Liver (tissue), 9 donors: ENCODE data around the gene E2F8. TPM values are rescaled to one million over a fixed set of nuclear protein-coding genes. Genes with fewer than 3 reads are reported as not detected.
A peak's percentile ranks its signal among the peaks of the same experiment; 100 is the strongest.

ENCODE experiments used
- DNase-seq: peaks from one replicate; pipeline ENCODE4 v3.0.0-alpha.2; 2017; ENCODE audit warnings: low spot score
- H3K27ac ChIP-seq, 2 donors: one replicate each; pipeline ENCODE4 v1.7.0; 2013; ENCODE audit warnings: inconsistent platforms in 2 of 2, low read length in 2 of 2, control low read depth in 1 of 2, low read depth in 1 of 2, mild to moderate bottlenecking in 1 of 2
- H3K27me3 ChIP-seq, 4 donors: one replicate each; pipeline versions ENCODE4 v1.6.1 to v1.7.0; 2013; ENCODE audit warnings: low read length in 3 of 4, inconsistent platforms in 1 of 4, mild to moderate bottlenecking in 1 of 4, moderate library complexity in 1 of 4; ENCODE audit not compliant: control insufficient read depth in 4 of 4, insufficient read depth in 4 of 4
- H3K36me3 ChIP-seq, 4 donors: one replicate each; pipeline versions ENCODE4 v1.6.1 to v1.7.0; 2013; ENCODE audit warnings: low read length in 3 of 4, mild to moderate bottlenecking in 3 of 4, low read depth in 1 of 4, moderate library complexity in 1 of 4; ENCODE audit not compliant: control insufficient read depth in 4 of 4, insufficient read depth in 3 of 4
- H3K4me1 ChIP-seq, 4 donors: one replicate each; pipeline versions ENCODE4 v1.6.1 to v1.7.0; 2013; ENCODE audit warnings: low read length in 3 of 4, mild to moderate bottlenecking in 3 of 4, moderate library complexity in 1 of 4; ENCODE audit not compliant: control insufficient read depth in 4 of 4, insufficient read depth in 4 of 4
- H3K4me3 ChIP-seq, 3 donors: one replicate each; pipeline versions ENCODE4 v1.6.1 to v1.7.0; 2013; ENCODE audit warnings: low read length in 3 of 3, control low read depth in 1 of 3, low read depth in 1 of 3, mild to moderate bottlenecking in 1 of 3
- H3K9ac ChIP-seq, 2 donors: one replicate each; pipeline ENCODE4 v1.7.0; 2013; ENCODE audit warnings: low read length in 2 of 2, mild to moderate bottlenecking in 2 of 2, moderate library complexity in 2 of 2, control low read depth in 1 of 2, low read depth in 1 of 2
- H3K9me3 ChIP-seq, 4 donors: one replicate each; pipeline versions ENCODE4 v1.6.1 to v1.7.0; 2013; ENCODE audit warnings: low read length in 3 of 4; ENCODE audit not compliant: control insufficient read depth in 4 of 4
- CTCF ChIP-seq: fragments of 150-350 bp; IDR thresholded peaks from 2 replicates; pipeline ENCODE4 v1.5.1; 2017; ENCODE audit warnings: improper control_type of control experiment, low read depth, low read length; ENCODE audit not compliant: missing input control
- FOXA1 ChIP-seq: IDR thresholded peaks from 2 replicates; pipeline ENCODE4 v1.6.1; 2016; ENCODE audit warnings: antibody characterized with exemption
- FOXA2 ChIP-seq: IDR thresholded peaks from 2 replicates; pipeline ENCODE4 v1.6.1; 2016; ENCODE audit warnings: antibody characterized with exemption
- HNF4A ChIP-seq, 2 donors: conservative IDR thresholded peaks; 2 replicates each; pipeline ENCODE4 v1.6.1; 2016; ENCODE audit warnings: antibody characterized with exemption in 2 of 2, mild to moderate bottlenecking in 2 of 2
- HNF4G ChIP-seq: IDR thresholded peaks from 2 replicates; pipeline ENCODE4 v1.6.1; 2016; ENCODE audit warnings: antibody characterized with exemption
- JUND ChIP-seq, 2 donors: IDR thresholded peaks; 2 replicates each; pipeline ENCODE4 v1.6.1; 2016; ENCODE audit warnings: antibody characterized with exemption in 2 of 2
- MAX ChIP-seq: IDR thresholded peaks from 2 replicates; pipeline ENCODE4 v1.6.1; 2016; ENCODE audit warnings: antibody characterized with exemption
- RAD21 ChIP-seq, 2 donors: IDR thresholded peaks; 2 replicates each; pipeline ENCODE4 v1.6.1; 2016; ENCODE audit warnings: antibody characterized with exemption in 2 of 2, mild to moderate bottlenecking in 2 of 2
- RXRA ChIP-seq, 2 donors: IDR thresholded peaks; 2 replicates each; pipeline ENCODE4 v1.6.1; 2017 to 2018; ENCODE audit warnings: antibody characterized with exemption in 2 of 2, mild to moderate bottlenecking in 1 of 2
- WGBS: extraction: QIAGEN DNeasy Blood & Tissue Kit; methylation state at CpG from one replicate; pipeline ENCODE4 v1.1.7; 2013; 5-methylcytosine and 5-hydroxymethylcytosine counted together
- polyA plus RNA-seq, 2 donors: library from polyadenylated mRNA; stranded (reverse) in 1 of 2; unstranded in 1 of 2; fragments of 200-250 nt in 1 of 2; fragments of >200 nt in 1 of 2; fragmentation: Nextera tagmentation in 1 of 2; extraction: Ambion mirVana in 1 of 2; gene quantifications; one replicate each; pipeline versions ENCODE4 v1.2.1 to v1.2.3, GENCODE V29; 2013 to 2015
- total RNA-seq, 2 donors: library from RNA; depleted of rRNA; stranded (reverse); fragments of >200 nt; gene quantifications; one replicate each; pipeline ENCODE4 v1.2.3, GENCODE V29; 2014
- TF ChIP-seq, protein P1 (sequence below): IDR thresholded peaks from 2 replicates; pipeline ENCODE4 v1.6.1; 2016; ENCODE audit warnings: antibody characterized with exemption
- TF ChIP-seq, protein P2 (sequence below): IDR thresholded peaks from 2 replicates; pipeline ENCODE4 v1.6.1; 2016; ENCODE audit warnings: antibody characterized with exemption
- TF ChIP-seq, protein P3 (sequence below): IDR thresholded peaks from 2 replicates; pipeline ENCODE4 v1.6.1; 2016; ENCODE audit warnings: antibody characterized with exemption, mild to moderate bottlenecking
- donor health status: healthy.
- donor health status: healthy.
- donor health status: healthy.
- donor health status: healthy.
- donor health status: healthy.

The E2F8 gene
- total and polyA plus RNA-seq, 4 donors = 0.14 to 9.6 (median 0.66) TPM; not detected in 1

DNA sequence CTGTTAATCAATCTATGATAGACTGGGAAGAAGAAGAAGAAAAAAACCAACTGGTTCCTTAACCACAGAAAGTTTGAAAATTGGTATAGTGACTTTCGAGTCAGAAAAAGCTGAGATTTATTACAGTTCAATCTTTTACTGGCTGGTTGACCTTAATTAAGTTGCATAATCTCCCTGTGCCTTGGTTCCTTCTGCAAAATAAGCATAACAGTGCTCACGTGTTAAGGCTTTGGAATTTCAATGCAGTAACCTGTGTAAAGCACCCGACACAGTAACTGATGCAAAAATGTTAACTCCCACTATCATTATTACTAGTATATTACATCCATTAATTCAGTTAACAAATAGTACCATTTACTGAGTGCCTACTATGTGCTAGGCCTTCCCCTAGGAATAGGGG lies 22.6 kb upstream of the E2F8 start:
- WGBS = 77% methylated on average over 3 of the region's 3 CpGs
- Histone ChIP-seq H3K9me3 (no peaks in the 10 kb centered on the region), H3K4me3 (no peak overlapping the region), H3K4me1 (no peaks in the 10 kb centered on the region), H3K36me3 (no peaks in the 10 kb centered on the region), H3K9ac (no peak overlapping the region), H3K27ac (no peak overlapping the region), H3K27me3 (no peaks in the 10 kb centered on the region)
- no peak for TF ChIP-seq RXRA (IDR thresholded peaks at IDR 0.05)
- TF ChIP-seq, protein P1, sequence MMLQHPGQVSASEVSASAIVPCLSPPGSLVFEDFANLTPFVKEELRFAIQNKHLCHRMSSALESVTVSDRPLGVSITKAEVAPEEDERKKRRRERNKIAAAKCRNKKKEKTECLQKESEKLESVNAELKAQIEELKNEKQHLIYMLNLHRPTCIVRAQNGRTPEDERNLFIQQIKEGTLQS = no peak
- TF ChIP-seq, protein P2, sequence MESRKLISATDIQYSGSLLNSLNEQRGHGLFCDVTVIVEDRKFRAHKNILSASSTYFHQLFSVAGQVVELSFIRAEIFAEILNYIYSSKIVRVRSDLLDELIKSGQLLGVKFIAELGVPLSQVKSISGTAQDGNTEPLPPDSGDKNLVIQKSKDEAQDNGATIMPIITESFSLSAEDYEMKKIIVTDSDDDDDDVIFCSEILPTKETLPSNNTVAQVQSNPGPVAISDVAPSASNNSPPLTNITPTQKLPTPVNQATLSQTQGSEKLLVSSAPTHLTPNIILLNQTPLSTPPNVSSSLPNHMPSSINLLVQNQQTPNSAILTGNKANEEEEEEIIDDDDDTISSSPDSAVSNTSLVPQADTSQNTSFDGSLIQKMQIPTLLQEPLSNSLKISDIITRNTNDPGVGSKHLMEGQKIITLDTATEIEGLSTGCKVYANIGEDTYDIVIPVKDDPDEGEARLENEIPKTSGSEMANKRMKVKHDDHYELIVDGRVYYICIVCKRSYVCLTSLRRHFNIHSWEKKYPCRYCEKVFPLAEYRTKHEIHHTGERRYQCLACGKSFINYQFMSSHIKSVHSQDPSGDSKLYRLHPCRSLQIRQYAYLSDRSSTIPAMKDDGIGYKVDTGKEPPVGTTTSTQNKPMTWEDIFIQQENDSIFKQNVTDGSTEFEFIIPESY = no peak
- DNase-seq = no peak

DNA sequence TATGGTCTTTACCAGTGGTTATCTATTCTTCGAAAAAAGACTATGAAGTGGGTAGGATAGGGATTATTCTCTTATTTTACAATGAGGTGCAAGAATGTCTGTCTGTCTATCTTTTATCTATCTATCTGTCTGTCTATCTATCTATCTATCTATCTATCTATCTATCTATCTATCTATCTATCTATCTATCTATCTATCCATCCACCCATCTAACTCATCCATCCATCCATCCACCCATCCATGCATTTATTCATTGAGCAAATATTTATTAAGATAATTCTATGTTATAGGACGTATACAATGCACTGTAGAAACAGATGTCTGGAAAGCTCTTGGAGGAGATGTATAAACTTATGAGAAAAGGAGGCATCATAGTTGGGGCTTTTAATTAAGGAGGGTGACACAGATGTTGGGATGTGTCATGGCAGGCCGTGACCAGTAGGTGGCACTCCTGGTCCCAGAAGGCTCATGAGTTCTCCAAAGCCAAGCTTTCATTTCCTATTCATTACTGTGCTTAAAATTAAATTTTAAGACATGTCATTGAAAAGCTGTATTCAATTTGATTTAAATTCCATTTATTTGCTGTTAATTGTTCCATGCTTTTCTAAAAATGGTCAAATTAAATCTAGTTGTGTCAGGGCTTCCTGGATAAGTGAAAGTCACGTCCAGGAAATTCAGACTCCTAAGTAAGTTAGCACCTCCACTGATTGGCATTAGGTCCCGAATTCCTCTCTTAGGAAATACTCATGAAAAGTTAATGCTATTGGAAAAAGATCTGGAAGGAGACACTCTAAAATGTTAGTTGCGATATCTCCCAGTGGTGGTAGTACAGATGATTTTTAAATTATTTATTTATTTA lies 19.0 kb upstream of the E2F8 start:
- TF ChIP-seq MAX (no peak), HNF4A (conservative IDR thresholded peaks at IDR 0.05) (no peak), JUND (IDR thresholded peaks at IDR 0.05) (no peak), CTCF (peak; percentile 93), RXRA (IDR thresholded peaks at IDR 0.05) (no peak), HNF4G (no peak), RAD21 (IDR thresholded peaks at IDR 0.05) (peak; percentile 83 to 88), FOXA2 (no peak), FOXA1 (no peak)
- TF ChIP-seq, protein P1 = no peak
- TF ChIP-seq, protein P3, sequence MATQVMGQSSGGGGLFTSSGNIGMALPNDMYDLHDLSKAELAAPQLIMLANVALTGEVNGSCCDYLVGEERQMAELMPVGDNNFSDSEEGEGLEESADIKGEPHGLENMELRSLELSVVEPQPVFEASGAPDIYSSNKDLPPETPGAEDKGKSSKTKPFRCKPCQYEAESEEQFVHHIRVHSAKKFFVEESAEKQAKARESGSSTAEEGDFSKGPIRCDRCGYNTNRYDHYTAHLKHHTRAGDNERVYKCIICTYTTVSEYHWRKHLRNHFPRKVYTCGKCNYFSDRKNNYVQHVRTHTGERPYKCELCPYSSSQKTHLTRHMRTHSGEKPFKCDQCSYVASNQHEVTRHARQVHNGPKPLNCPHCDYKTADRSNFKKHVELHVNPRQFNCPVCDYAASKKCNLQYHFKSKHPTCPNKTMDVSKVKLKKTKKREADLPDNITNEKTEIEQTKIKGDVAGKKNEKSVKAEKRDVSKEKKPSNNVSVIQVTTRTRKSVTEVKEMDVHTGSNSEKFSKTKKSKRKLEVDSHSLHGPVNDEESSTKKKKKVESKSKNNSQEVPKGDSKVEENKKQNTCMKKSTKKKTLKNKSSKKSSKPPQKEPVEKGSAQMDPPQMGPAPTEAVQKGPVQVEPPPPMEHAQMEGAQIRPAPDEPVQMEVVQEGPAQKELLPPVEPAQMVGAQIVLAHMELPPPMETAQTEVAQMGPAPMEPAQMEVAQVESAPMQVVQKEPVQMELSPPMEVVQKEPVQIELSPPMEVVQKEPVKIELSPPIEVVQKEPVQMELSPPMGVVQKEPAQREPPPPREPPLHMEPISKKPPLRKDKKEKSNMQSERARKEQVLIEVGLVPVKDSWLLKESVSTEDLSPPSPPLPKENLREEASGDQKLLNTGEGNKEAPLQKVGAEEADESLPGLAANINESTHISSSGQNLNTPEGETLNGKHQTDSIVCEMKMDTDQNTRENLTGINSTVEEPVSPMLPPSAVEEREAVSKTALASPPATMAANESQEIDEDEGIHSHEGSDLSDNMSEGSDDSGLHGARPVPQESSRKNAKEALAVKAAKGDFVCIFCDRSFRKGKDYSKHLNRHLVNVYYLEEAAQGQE = no peak
- H3K4me3 ChIP-seq = peak overlapping the region; percentile 17 to 61 (median 35)
- peak overlapping the region in 1 of 2 donors; percentile 32 for H3K9ac ChIP-seq
- WGBS = 37% methylated on average over 6 of the region's 6 CpGs
- peak; percentile 76 for DNase-seq
- H3K27ac ChIP-seq = no peak overlapping the region
- H3K36me3 ChIP-seq = no peaks in the 10 kb centered on the region
- H3K9me3 ChIP-seq = no peaks in the 10 kb centered on the region
- H3K27me3 ChIP-seq = no peaks in the 10 kb centered on the region
- H3K4me1 ChIP-seq = no peaks in the 10 kb centered on the region
